Skeletal muscle tissue (tissue), 4 donors: ENCODE results near the gene SPOP. TPM values are rescaled to one million over a fixed set of nuclear protein-coding genes. Genes with fewer than 3 reads are reported as not detected.

ENCODE experiments used
- H3K27ac ChIP-seq: one replicate; pipeline ENCODE4 v1.7.0; 2013; ENCODE audit warnings: mild to moderate bottlenecking, low read depth, low read length, inconsistent platforms
- H3K27me3 ChIP-seq, 3 donors: one replicate each; pipeline ENCODE4 v1.7.0; 2013; ENCODE audit warnings: low read length in 3 of 3; ENCODE audit not compliant: control insufficient read depth in 3 of 3, insufficient read depth in 3 of 3
- H3K36me3 ChIP-seq, 3 donors: one replicate each; pipeline ENCODE4 v1.7.0; 2013; ENCODE audit warnings: low read length in 3 of 3; ENCODE audit not compliant: control insufficient read depth in 3 of 3, insufficient read depth in 3 of 3
- H3K4me1 ChIP-seq, 3 donors: one replicate each; pipeline ENCODE4 v1.7.0; 2013; ENCODE audit warnings: low read length in 3 of 3, mild to moderate bottlenecking in 3 of 3; ENCODE audit not compliant: control insufficient read depth in 3 of 3, insufficient read depth in 3 of 3
- H3K4me3 ChIP-seq, 3 donors: one replicate each; pipeline ENCODE4 v1.7.0; 2013; ENCODE audit warnings: low read length in 3 of 3
- H3K9ac ChIP-seq, 3 donors: one replicate each; pipeline ENCODE4 v1.7.0; 2013; ENCODE audit warnings: low read length in 3 of 3, mild to moderate bottlenecking in 3 of 3, moderate library complexity in 2 of 3, low read depth in 1 of 3
- H3K9me3 ChIP-seq, 3 donors: one replicate each; pipeline ENCODE4 v1.7.0; 2013; ENCODE audit warnings: low read length in 3 of 3; ENCODE audit not compliant: control insufficient read depth in 3 of 3
- total RNA-seq: library from RNA; depleted of rRNA; stranded (reverse); fragments of >200 nt; gene quantifications from one replicate; pipeline ENCODE4 v1.2.3, GENCODE V29; 2014
- donor health status: Osteomylitis.

Gene SPOP
- total RNA-seq, 1 donor from 2014 or later, result 61.6 TPM

- no peak overlapping the region for H3K9ac ChIP-seq
- H3K27ac ChIP-seq, result no peak overlapping the region
- no peak overlapping the region for H3K4me3 ChIP-seq
- peaks cover 0 to 4% (median under 1%) of the 10 kb centered on the region in 3 donors for H3K27me3 ChIP-seq
- no peaks in the 10 kb centered on the region for H3K9me3 ChIP-seq
- H3K4me1 ChIP-seq, result peaks cover 4 to 6% (median 5%) of the 10 kb centered on the region in 3 donors
- H3K36me3 ChIP-seq, result no peaks in the 10 kb centered on the region
Measured at GRCh38 chr17:49582055-49582722, 95.7 kb downstream of the SPOP start.

GRCh38 chr17:49581648-49581998 is 96.3 kb downstream of the SPOP start:
- Histone ChIP-seq H3K27ac (no peak overlapping the region), H3K4me1 (peaks cover 9 to 10% (median 10%) of the 10 kb centered on the region in 3 donors), H3K36me3 (no peaks in the 10 kb centered on the region), H3K4me3 (no peak overlapping the region), H3K9ac (no peak overlapping the region), H3K9me3 (no peaks in the 10 kb centered on the region), H3K27me3 (peaks cover 0 to 5% (median 5%) of the 10 kb centered on the region in 3 donors)

GRCh38 chr17:49580981-49581647 is 96.8 kb downstream of the SPOP start:
- H3K36me3 ChIP-seq, result no peaks in the 10 kb centered on the region
- peaks cover 0 to 5% (median 5%) of the 10 kb centered on the region in 3 donors for H3K27me3 ChIP-seq
- H3K9me3 ChIP-seq, result no peaks in the 10 kb centered on the region
- no peak overlapping the region for H3K27ac ChIP-seq
- peaks cover 11 to 14% (median 13%) of the 10 kb centered on the region in 3 donors for H3K4me1 ChIP-seq
- no peak overlapping the region for H3K4me3 ChIP-seq
- no peak overlapping the region for H3K9ac ChIP-seq

GRCh38 chr17:49580055-49580721 is 97.7 kb downstream of the SPOP start:
- Histone ChIP-seq H3K4me1 (peaks cover 13 to 20% (median 15%) of the 10 kb centered on the region in 3 donors), H3K9me3 (no peaks in the 10 kb centered on the region), H3K9ac (no peak overlapping the region), H3K27me3 (peaks cover 0 to 5% (median 5%) of the 10 kb centered on the region in 3 donors), H3K4me3 (no peak overlapping the region), H3K36me3 (no peaks in the 10 kb centered on the region), H3K27ac (no peak overlapping the region)

GRCh38 chr17:49579522-49579921 is 98.4 kb downstream of the SPOP start:
- no peaks in the 10 kb centered on the region for H3K36me3 ChIP-seq
- no peak overlapping the region for H3K27ac ChIP-seq
- peaks cover 13 to 27% (median 15%) of the 10 kb centered on the region in 3 donors for H3K4me1 ChIP-seq
- no peak overlapping the region for H3K9ac ChIP-seq
- no peaks in the 10 kb centered on the region for H3K9me3 ChIP-seq
- no peak overlapping the region for H3K4me3 ChIP-seq
- peaks cover 0 to 5% (median 5%) of the 10 kb centered on the region in 3 donors for H3K27me3 ChIP-seq

GRCh38 chr17:49578952-49579500 is 98.9 kb downstream of the SPOP start:
- no peak overlapping the region for H3K27ac ChIP-seq
- H3K4me3 ChIP-seq, result no peak overlapping the region
- no peak overlapping the region for H3K9ac ChIP-seq
- no peaks in the 10 kb centered on the region for H3K9me3 ChIP-seq
- peaks cover 13 to 28% (median 15%) of the 10 kb centered on the region in 3 donors for H3K4me1 ChIP-seq
- peaks cover 0 to 5% (median 5%) of the 10 kb centered on the region in 3 donors for H3K27me3 ChIP-seq
- no peaks in the 10 kb centered on the region for H3K36me3 ChIP-seq

GRCh38 chr17:49578414-49578813 is 99.5 kb downstream of the SPOP start:
- no peak overlapping the region for H3K27ac ChIP-seq
- H3K4me3 ChIP-seq, result no peak overlapping the region
- H3K4me1 ChIP-seq, result peaks cover 13 to 31% (median 15%) of the 10 kb centered on the region in 3 donors
- H3K9me3 ChIP-seq, result no peaks in the 10 kb centered on the region
- H3K36me3 ChIP-seq, result no peaks in the 10 kb centered on the region
- no peak overlapping the region for H3K9ac ChIP-seq
- H3K27me3 ChIP-seq, result peaks cover 0 to 5% (median 5%) of the 10 kb centered on the region in 3 donors

- H3K36me3 ChIP-seq, result no peaks in the 10 kb centered on the region
- H3K4me3 ChIP-seq, result no peak overlapping the region
- H3K27ac ChIP-seq, result no peak overlapping the region
- H3K9ac ChIP-seq, result peak overlapping the region in 1 of 3 donors; percentile 12
- no peaks in the 10 kb centered on the region for H3K9me3 ChIP-seq
- H3K4me1 ChIP-seq, result peaks cover 13 to 31% (median 15%) of the 10 kb centered on the region in 3 donors
- peaks cover 0 to 5% (median 5%) of the 10 kb centered on the region in 3 donors for H3K27me3 ChIP-seq
Measured at GRCh38 chr17:49577963-49578362, 99.9 kb downstream of the SPOP start.

GRCh38 chr17:49577650-49577934 is 100.3 kb downstream of the SPOP start:
- Histone ChIP-seq H3K27ac (no peak overlapping the region), H3K9ac (peak overlapping the region in 2 of 3 donors; percentile 54 to 83), H3K4me3 (peak overlapping the region in 2 of 3 donors; percentile 17 to 66)

More at GRCh38 chr17:49577650-49577934, 100.3 kb downstream of the SPOP start:
- H3K9me3 ChIP-seq, result no peaks in the 10 kb centered on the region
- no peaks in the 10 kb centered on the region for H3K36me3 ChIP-seq
- H3K27me3 ChIP-seq, result peaks cover 0 to 5% (median 5%) of the 10 kb centered on the region in 3 donors
- peaks cover 13 to 31% (median 15%) of the 10 kb centered on the region in 3 donors for H3K4me1 ChIP-seq
